Lower leg skin (tissue), 4 donors: ENCODE data around the gene MYOC. TPM values are rescaled to one million over a fixed set of nuclear protein-coding genes. Genes with fewer than 3 reads are reported as not detected.

Source experiments
- DNase-seq, 2 donors: peaks; one replicate each; pipeline ENCODE4 v3.0.0-alpha.2; 2019; ENCODE audit warnings: low spot score in 2 of 2
- H3K4me3 ChIP-seq: fragments of 200-600 bp; sonication (generic); 2 replicates; pipeline ENCODE4 v1.5.1; 2017; ENCODE audit warnings: mild to moderate bottlenecking, low read depth; ENCODE audit not compliant: poor library complexity, severe bottlenecking
- CTCF ChIP-seq, 3 donors: fragments of 450-650 bp; IDR thresholded peaks; one replicate each; pipeline ENCODE4 v1.5.1; 2016; ENCODE audit warnings: antibody characterized with exemption in 3 of 3, mild to moderate bottlenecking in 3 of 3, moderate library complexity in 2 of 3
- POLR2A ChIP-seq, 2 donors: fragments of 450-650 bp; IDR thresholded peaks; one replicate each; pipeline ENCODE4 v1.6.1; 2016 to 2017; ENCODE audit warnings: antibody characterized with exemption in 2 of 2, mild to moderate bottlenecking in 1 of 2, moderate library complexity in 1 of 2
- WGBS, 2 donors: methylation state at CpG; one replicate each; pipeline ENCODE4 v1.1.5; 2018; 5-methylcytosine and 5-hydroxymethylcytosine counted together
- intact Hi-C: fragments of 100-400 bp; cut with DNase I; formaldehyde crosslinking; loops from one replicate; pipeline ENCODE4 v1.15.0; 2023; ENCODE audit warnings: low total_unique reads
- total RNA-seq, 4 donors: library from RNA; depleted of rRNA; stranded (reverse); fragments of >200 nt; gene quantifications; one replicate each; pipeline ENCODE4 v1.1.0, GENCODE V29; 2016

The MYOC gene
- total RNA-seq, 4 donors from 2014 or later: 3.0 to 6.3 (median 4.4) TPM

GRCh38 chr1:171596119-171596518 is 56.4 kb downstream of the MYOC start:
- intact Hi-C loops: no loop called here
- no peak overlapping the region for H3K4me3 ChIP-seq
- no peak for DNase-seq
- 97 to 100% methylated on average over 1 of the region's 1 CpG for WGBS, 2 donors
- TF ChIP-seq POLR2A (IDR thresholded peaks at IDR 0.05) (no peak), CTCF (IDR thresholded peaks at IDR 0.05) (no peak)

- 34 to 40% methylated on average over 1 of the region's 1 CpG for WGBS, 2 donors
- no peak for DNase-seq
- intact Hi-C loops: no loop called here
- no peak overlapping the region for H3K4me3 ChIP-seq
- TF ChIP-seq POLR2A (IDR thresholded peaks at IDR 0.05) (no peak), CTCF (IDR thresholded peaks at IDR 0.05) (no peak)
Measured at GRCh38 chr1:171595324-171595723, 57.2 kb downstream of the MYOC start.

GRCh38 chr1:171590022-171590421 is 62.5 kb downstream of the MYOC start:
- 61 to 73% methylated on average over 1 of the region's 1 CpG for WGBS, 2 donors
- TF ChIP-seq CTCF (IDR thresholded peaks at IDR 0.05) (no peak), POLR2A (IDR thresholded peaks at IDR 0.05) (no peak)
- H3K4me3 ChIP-seq: no peak overlapping the region
- intact Hi-C loops: no loop called here
- no peak for DNase-seq

GRCh38 chr1:171588230-171588629 is 64.3 kb downstream of the MYOC start:
- no peak for TF ChIP-seq CTCF (IDR thresholded peaks at IDR 0.05)
- no peak for TF ChIP-seq POLR2A (IDR thresholded peaks at IDR 0.05)
- intact Hi-C loops: loop anchor here (10.0 kb wide), 1 partner anchor 63 kb away; no protein-coding TSS in a partner anchor
- WGBS, 2 donors: 83 to 95% methylated on average over 2 of the region's 2 CpGs
- no peak overlapping the region for H3K4me3 ChIP-seq
- no peak for DNase-seq

GRCh38 chr1:171585715-171586114 is 66.8 kb downstream of the MYOC start:
- H3K4me3 ChIP-seq: no peak overlapping the region
- no peak for TF ChIP-seq CTCF (IDR thresholded peaks at IDR 0.05)
- TF ChIP-seq POLR2A (IDR thresholded peaks at IDR 0.05): no peak
- DNase-seq: no peak
- intact Hi-C loops: loop anchor here (10.0 kb wide), 1 partner anchor 61 kb away; no protein-coding TSS in a partner anchor
- 78 to 84% methylated on average over 9 of the region's 9 CpGs for WGBS, 2 donors

Other genes starting within 250 kb of the MYOC start
- 10 to 100 TPM; 68.6 to 93.4 (median 83.1) TPM for gene PRRC2C, start 167.2 kb downstream of the MYOC start, total RNA-seq
- not detected for gene MYOCOS, start 30.4 kb downstream of the MYOC start, total RNA-seq
- gene VAMP4, start 89.4 kb upstream of the MYOC start, total RNA-seq: 10 to 100 TPM in 3 of 4 donors, 1 to 10 TPM in 1; 9.9 to 12.0 (median 11.4) TPM
- 10 to 100 TPM; 10.2 to 25.4 (median 17.7) TPM for gene METTL13, start 129.0 kb upstream of the MYOC start, total RNA-seq
- gene DNM3, start 188.8 kb upstream of the MYOC start, total RNA-seq: 1 to 10 TPM; 2.7 to 4.5 (median 4.0) TPM